ENCODE results near the gene ABCF2.

The ABCF2 gene

DNA sequence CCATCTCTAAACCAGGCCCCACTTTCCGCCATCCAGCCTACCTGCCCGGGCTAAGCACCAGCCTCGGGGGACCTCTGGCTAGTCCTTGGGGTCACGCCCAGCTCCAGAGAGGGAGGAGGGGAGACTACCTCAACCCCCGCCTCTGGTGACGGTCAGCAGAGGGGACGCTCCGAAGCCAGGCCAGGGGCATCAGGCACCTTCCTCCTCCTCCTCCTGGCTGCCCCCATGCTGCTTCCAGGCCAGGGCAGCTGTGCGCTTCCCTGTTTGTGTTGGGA lies 25.5 kb upstream of the ABCF2 start:
- DNase-seq: no peak

DNA sequence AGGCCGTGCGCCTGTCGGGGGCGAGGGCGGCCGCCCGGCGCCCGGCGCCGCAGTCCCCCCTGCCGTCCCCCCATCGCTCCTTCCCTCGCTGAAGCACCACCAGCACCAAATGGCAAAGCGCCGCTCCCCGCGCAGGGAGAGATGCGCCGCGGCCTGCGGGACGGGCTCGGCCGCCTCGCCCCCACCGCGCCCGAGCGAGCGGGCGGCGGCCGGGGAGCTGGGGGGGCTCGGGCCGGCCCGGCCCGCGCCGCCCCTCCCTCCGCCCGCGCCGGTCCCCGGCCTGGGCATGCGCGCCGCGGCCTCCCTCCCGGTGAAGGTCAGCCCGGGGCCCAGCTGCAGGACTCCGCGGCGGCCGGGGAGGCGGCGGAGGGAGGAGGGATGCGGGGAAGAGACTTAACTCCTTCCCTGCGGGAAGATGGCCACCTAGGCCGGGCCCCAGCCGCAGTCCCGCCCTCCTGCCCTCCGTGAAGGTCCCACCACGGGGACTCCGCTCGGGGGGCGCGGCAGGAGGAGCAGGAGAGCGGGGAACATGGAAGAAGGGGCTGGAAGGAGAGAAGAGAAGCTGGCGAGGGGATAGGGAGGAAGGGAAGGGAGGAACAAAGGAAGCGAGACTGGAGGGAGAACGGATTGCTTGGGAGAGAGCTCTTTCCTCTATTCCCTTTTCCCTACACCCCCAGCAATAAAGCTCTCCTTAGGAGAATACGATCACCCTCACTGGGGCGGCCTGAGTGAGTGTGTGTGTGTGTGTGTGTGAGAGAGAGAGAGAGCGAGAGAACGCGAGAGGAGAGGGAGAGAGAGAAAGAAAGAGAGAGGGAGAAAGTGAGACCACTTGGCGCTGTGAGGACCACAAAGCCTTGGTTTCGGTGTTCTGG lies 24.9 kb upstream of the ABCF2 start:
- peak; percentile 66 for DNase-seq

GRCh38 chr7:151251328-151251688 lies 24.3 kb upstream of the ABCF2 start:
- no peak for DNase-seq

GRCh38 chr7:151250181-151251132 lies 23.5 kb upstream of the ABCF2 start:
- DNase-seq: no peak

- DNase-seq: no peak
These were observed 22.7 kb upstream of the ABCF2 start for GRCh38 chr7:151249732-151250072.

GRCh38 chr7:151249034-151249731 lies 22.2 kb upstream of the ABCF2 start:
- no peak for DNase-seq

GRCh38 chr7:151248346-151249033 lies 21.5 kb upstream of the ABCF2 start, which contains the start of gene SMARCD3:
SMARCD3 (minus strand) TSS chr7:151248694; CDS start chr7:151248562, 132 bp downstream.
- DNase-seq: no peak

- no peak for DNase-seq
These were observed 20.8 kb upstream of the ABCF2 start for GRCh38 chr7:151247611-151248345.

- DNase-seq: no peak
These were observed 20.0 kb upstream of the ABCF2 start for GRCh38 chr7:151246851-151247580.

DNA sequence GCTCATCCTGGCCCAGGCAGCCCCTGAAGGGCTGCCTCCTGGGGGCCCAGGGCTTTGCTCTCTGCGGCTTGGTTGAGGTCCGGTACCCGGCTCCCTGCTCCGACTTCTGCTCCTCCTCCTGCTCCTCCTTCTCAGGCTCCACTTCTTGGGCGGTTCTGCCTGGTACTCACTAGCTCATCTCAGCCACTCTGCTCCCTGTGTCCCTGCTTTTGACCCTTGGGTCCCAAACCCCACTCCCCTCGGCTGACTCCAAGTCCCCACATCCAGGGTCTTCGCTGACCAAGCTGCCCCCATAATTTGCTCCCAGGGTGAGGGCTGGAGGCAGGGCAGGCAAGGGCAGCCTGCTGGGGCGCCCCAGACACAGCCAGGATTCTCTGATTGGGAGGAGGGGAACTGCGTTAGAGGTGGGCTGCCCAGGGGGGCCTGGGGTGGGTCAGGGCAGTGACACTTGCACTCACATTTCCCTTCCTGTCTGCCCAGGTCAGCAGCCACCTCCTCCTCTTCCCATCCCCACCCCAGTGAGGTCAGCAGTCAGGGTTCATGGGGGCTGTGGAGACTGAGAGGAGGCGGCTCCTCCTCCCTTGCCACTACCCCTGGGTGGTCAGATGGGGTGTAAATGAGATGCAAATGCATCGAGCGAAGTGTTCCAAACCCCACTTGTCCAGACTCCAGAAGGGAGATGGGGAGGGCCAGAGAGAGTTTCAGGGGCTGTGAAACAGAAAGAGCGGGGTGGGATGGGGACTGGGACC lies 19.3 kb upstream of the ABCF2 start:
- DNase-seq: no peak

GRCh38 chr7:151245360-151246101 lies 18.5 kb upstream of the ABCF2 start:
- no peak for DNase-seq

DNA sequence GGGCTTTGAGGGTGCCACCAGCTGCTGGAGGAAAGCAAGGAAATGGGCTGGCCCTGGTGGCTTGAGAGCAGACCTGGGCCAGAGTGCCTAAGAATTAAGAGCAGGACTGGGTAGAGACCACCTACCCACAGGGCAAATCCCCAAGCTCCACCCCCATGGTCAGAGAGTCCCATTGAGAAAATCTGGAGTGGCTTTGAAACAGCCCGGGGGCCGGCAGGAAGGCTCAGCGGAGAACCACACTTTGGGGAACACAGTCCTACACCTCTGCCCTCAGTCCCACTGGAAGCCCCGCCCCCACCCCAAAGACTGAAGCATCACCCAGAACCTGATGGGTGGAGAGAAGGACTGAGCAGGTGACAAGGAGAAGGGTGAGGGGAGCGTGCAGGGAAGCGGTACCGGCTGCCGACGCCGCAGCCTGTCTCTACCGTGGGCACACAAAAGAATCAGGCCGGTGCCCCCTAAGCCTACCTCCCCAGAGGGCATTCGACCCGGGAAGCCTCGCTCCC lies 17.9 kb upstream of the ABCF2 start:
- DNase-seq: no peak

DNA sequence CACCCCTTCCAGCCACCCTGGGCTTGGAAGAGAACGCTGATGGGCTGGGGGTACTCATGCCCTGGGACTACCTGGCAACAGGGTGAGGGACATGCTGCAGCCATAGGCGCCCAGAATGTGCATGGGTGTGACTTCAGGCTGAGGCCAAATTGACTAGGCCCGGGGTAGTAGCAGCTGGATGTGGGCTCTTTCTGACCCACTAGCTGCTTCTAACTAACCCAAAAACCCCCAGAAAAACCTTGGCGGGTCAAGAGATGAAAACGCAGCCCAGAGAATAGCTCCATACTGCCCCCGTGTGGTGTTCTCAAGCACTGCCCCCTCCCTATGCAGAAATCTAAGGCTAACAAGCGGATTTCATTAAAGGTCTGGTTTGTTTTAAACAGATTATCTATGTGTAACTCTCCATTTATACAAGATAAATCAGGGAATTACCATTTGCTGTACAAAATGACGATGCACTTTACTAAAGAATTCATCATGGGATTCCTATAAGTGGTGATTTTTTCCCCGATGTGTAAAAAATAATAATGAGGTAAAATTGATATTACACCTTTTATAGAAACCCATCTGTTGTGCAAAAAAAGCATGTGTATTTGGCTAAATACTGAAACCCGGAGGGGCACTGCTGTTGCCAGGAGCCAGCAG lies 17.3 kb upstream of the ABCF2 start:
- no peak for DNase-seq

DNA sequence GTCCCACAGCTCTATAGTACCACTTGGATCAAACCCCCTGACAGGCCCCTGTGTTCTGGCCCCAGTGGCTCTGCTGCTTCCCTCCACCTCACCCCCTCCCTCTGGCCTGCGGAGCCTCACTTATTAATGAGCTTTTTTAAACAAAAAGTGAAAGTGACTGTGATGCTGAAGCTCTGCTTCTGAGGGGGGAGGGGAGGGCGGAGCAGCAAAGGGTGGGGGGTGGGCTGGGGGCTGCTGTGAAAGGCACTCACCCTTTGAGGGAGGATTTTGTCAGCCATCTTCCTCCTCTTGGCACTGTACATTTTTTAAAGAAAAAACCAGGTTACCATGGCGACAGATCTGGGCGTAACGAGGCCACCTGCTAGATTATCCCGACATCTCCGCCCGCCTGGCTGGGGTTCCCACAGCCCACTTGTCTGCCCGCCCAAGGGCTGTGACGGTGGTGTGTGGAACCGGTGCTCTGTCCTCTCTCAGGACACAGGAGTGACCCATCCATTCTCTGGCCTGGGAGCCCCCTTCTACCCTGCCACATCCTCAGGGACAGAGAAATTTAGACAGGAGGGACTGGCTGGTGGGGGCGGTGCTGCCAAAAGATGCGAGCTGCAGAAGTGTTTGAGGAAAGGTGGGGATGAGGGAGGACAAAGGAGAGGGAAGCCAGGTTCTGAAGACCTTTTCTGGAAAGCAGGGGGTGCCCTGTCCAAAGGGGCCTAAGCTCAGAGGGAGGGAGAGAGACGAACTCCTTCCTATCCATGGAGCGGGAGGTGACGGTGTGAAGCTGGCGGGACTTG lies 16.6 kb upstream of the ABCF2 start:
- peak; percentile 47 for DNase-seq

- no peak for DNase-seq
These were observed 16.0 kb upstream of the ABCF2 start for GRCh38 chr7:151243045-151243349.

GRCh38 chr7:151242159-151243044 lies 15.4 kb upstream of the ABCF2 start:
- DNase-seq: no peak

GRCh38 chr7:151241755-151242096 lies 14.7 kb upstream of the ABCF2 start:
- DNase-seq: no peak

All from NCI-H2107 (cell line).